HepG2 (cell line): ENCODE results near the gene AXIN2. TPM values are rescaled to one million over a fixed set of nuclear protein-coding genes. Genes with fewer than 3 reads are reported as not detected.

Experiments used
- AKAP8 ChIP-seq: sonication (generic); formaldehyde crosslinking; IDR thresholded peaks from 2 replicates; pipeline ENCODE4 v1.5.1; 2020; ENCODE audit warnings: mild to moderate bottlenecking, missing genetic modification reagents
- GTF2F1 ChIP-seq: fragments of 150-350 bp; IDR thresholded peaks from 2 replicates; pipeline ENCODE4 v1.6.1; 2014; ENCODE audit warnings: low read length
- KLF12 ChIP-seq: sonication (generic); formaldehyde crosslinking; IDR thresholded peaks from 2 replicates; pipeline ENCODE4 v1.4.0; 2020; ENCODE audit warnings: missing genetic modification reagents, borderline replicate concordance
- MBNL3 ChIP-seq: fragments of 250-450 bp; sonication (Bioruptor Pico); conservative IDR thresholded peaks from 2 replicates; pipeline ENCODE4 v1.8.0; 2022; ENCODE audit warnings: mild to moderate bottlenecking, inconsistent platforms
- PPARG ChIP-seq: conservative IDR thresholded peaks from 2 replicates; pipeline ENCODE4 v1.6.1; 2016; ENCODE audit warnings: missing biosample characterization, missing genetic modification reagents
- RBFOX2 ChIP-seq: fragments of 200-400 bp; formaldehyde crosslinking; IDR thresholded peaks from 2 replicates; pipeline ENCODE4 v1.6.1; 2017; ENCODE audit warnings: low read depth, mild to moderate bottlenecking, low read length
- SMAD3 ChIP-seq: sonication (generic); formaldehyde crosslinking; IDR thresholded peaks from 2 replicates; pipeline ENCODE4 v1.4.0; 2020; ENCODE audit warnings: missing genetic modification reagents
- SRSF1 ChIP-seq: fragments of 200-400 bp; formaldehyde crosslinking; optimal IDR thresholded peaks from 2 replicates; pipeline ENCODE3; 2017; ENCODE audit warnings: mild to moderate bottlenecking, low read depth, low read length, moderate library complexity
- ZHX1 ChIP-seq: sonication (generic); formaldehyde crosslinking; IDR thresholded peaks from 2 replicates; pipeline ENCODE4 v1.8.1; 2022; ENCODE audit warnings: low read depth, mild to moderate bottlenecking, missing genetic modification reagents
- ZMAT3 ChIP-seq: sonication (generic); formaldehyde crosslinking; conservative IDR thresholded peaks from 2 replicates; pipeline ENCODE4 v1.7.0; 2021; ENCODE audit warnings: missing genetic modification reagents
- ZNF207 ChIP-seq: fragments of 450-650 bp; IDR thresholded peaks from 2 replicates; pipeline ENCODE4 v1.6.1; 2016; ENCODE audit warnings: antibody characterized with exemption, borderline replicate concordance
- ZNF264 ChIP-seq: sonication (generic); formaldehyde crosslinking; IDR thresholded peaks from 2 replicates; pipeline ENCODE4 v1.4.0; 2020; ENCODE audit warnings: missing genetic modification reagents
- ZNF30 ChIP-seq: sonication (generic); formaldehyde crosslinking; IDR thresholded peaks from 2 replicates; pipeline ENCODE4 v1.5.0; 2020; ENCODE audit warnings: mild to moderate bottlenecking, missing genetic modification reagents
- ZNF468 ChIP-seq: sonication (generic); formaldehyde crosslinking; IDR thresholded peaks from 2 replicates; pipeline ENCODE4 v1.8.0; 2022; ENCODE audit warnings: mild to moderate bottlenecking, moderate library complexity, missing genetic modification reagents
- ZNF652 ChIP-seq: IDR thresholded peaks from 2 replicates; pipeline ENCODE4 v1.6.1; 2016; ENCODE audit warnings: low read depth, borderline replicate concordance
- ZSCAN5A ChIP-seq: sonication (generic); formaldehyde crosslinking; IDR thresholded peaks from 2 replicates; pipeline ENCODE4 v1.8.0; 2022; ENCODE audit warnings: mild to moderate bottlenecking, missing genetic modification reagents, borderline replicate concordance
- polyA plus RNA-seq, 8 experiments: library from polyadenylated mRNA; depleted of rRNA in 3 of 8; stranded (reverse) in 7 of 8; unstranded in 1 of 8; fragments of >200 nt; fragmentation: Illumina TruSeq in 4 of 8; extraction: Trizol in 4 of 8; gene quantifications; 2 replicates each; pipeline versions ENCODE4 v1.2.1 to v1.2.3, GENCODE V29; 2011 to 2016; ENCODE audit warnings: low read depth in 4 of 8, missing spikeins in 1 of 8, mixed read lengths in 1 of 8; ENCODE audit not compliant: insufficient read depth in 1 of 8
- total RNA-seq, 5 experiments: library from RNA; depleted of rRNA; stranded (reverse); fragments of >200 nt; fragmentation: Illumina TruSeq; extraction: Trizol; gene quantifications; 2 replicates each; pipeline ENCODE4 v1.2.3, GENCODE V29; 2016; ENCODE audit warnings: low read depth in 1 of 5
- TF ChIP-seq, protein P1 (sequence below): sonication (generic); formaldehyde crosslinking; IDR thresholded peaks from 2 replicates; pipeline ENCODE4 v1.4.0; 2020; ENCODE audit warnings: missing genetic modification reagents
- TF ChIP-seq, protein P2 (sequence below): sonication (generic); formaldehyde crosslinking; IDR thresholded peaks from 2 replicates; pipeline ENCODE4 v1.8.0; 2022; ENCODE audit warnings: missing genetic modification reagents, low read depth, mild to moderate bottlenecking, borderline replicate concordance
- TF ChIP-seq, protein P3 (sequence below): sonication (generic); formaldehyde crosslinking; IDR thresholded peaks from 2 replicates; pipeline ENCODE4 v1.5.0; 2020; ENCODE audit warnings: mild to moderate bottlenecking, missing genetic modification reagents
- TF ChIP-seq, protein P4 (sequence below): sonication (generic); formaldehyde crosslinking; IDR thresholded peaks from 2 replicates; pipeline ENCODE4 v1.4.0; 2020; ENCODE audit warnings: missing genetic modification reagents

Gene AXIN2
- total and polyA plus RNA-seq, 2 of the 13 experiments (the other 11 are each of a cell fraction or from before 2014, with no cell fraction given) = 58.6 to 63.4 TPM

- TF ChIP-seq, protein P1, sequence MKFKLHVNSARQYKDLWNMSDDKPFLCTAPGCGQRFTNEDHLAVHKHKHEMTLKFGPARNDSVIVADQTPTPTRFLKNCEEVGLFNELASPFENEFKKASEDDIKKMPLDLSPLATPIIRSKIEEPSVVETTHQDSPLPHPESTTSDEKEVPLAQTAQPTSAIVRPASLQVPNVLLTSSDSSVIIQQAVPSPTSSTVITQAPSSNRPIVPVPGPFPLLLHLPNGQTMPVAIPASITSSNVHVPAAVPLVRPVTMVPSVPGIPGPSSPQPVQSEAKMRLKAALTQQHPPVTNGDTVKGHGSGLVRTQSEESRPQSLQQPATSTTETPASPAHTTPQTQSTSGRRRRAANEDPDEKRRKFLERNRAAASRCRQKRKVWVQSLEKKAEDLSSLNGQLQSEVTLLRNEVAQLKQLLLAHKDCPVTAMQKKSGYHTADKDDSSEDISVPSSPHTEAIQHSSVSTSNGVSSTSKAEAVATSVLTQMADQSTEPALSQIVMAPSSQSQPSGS = no peak
- TF ChIP-seq AKAP8 (CRISPR knock-in tag) = no peak
- no peak for TF ChIP-seq ZNF207
- no peak for TF ChIP-seq MBNL3 (CRISPR knock-in tag)
- TF ChIP-seq PPARG (CRISPR knock-in tag) = peak; percentile 85
- TF ChIP-seq, protein P2, sequence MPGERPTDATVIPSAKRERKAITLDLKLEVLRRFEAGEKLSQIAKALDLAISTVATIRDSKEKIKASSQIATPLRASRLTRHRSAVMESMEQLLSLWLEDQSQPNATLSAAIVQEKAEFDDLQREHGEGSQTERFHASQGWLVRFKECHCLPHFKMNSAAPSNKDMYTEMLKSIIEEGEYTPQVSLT = no peak
- 0 out of 2 replicates have a peak, but pooled peaks have one; percentile 10 for TF ChIP-seq SMAD3
- TF ChIP-seq ZNF468 (CRISPR knock-in tag) = no peak
- no peak for TF ChIP-seq KLF12
- TF ChIP-seq, protein P3, sequence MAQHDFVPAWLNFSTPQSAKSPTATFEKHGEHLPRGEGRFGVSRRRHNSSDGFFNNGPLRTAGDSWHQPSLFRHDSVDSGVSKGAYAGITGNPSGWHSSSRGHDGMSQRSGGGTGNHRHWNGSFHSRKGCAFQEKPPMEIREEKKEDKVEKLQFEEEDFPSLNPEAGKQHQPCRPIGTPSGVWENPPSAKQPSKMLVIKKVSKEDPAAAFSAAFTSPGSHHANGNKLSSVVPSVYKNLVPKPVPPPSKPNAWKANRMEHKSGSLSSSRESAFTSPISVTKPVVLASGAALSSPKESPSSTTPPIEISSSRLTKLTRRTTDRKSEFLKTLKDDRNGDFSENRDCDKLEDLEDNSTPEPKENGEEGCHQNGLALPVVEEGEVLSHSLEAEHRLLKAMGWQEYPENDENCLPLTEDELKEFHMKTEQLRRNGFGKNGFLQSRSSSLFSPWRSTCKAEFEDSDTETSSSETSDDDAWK (CRISPR knock-in tag) = no peak
- TF ChIP-seq ZNF30 (CRISPR knock-in tag) = no peak
- TF ChIP-seq SRSF1 = no peak
- 0 out of 2 replicates have a peak, but pooled peaks have one; percentile 46 for TF ChIP-seq ZNF264
- TF ChIP-seq GTF2F1 = no peak
- TF ChIP-seq, protein P4, sequence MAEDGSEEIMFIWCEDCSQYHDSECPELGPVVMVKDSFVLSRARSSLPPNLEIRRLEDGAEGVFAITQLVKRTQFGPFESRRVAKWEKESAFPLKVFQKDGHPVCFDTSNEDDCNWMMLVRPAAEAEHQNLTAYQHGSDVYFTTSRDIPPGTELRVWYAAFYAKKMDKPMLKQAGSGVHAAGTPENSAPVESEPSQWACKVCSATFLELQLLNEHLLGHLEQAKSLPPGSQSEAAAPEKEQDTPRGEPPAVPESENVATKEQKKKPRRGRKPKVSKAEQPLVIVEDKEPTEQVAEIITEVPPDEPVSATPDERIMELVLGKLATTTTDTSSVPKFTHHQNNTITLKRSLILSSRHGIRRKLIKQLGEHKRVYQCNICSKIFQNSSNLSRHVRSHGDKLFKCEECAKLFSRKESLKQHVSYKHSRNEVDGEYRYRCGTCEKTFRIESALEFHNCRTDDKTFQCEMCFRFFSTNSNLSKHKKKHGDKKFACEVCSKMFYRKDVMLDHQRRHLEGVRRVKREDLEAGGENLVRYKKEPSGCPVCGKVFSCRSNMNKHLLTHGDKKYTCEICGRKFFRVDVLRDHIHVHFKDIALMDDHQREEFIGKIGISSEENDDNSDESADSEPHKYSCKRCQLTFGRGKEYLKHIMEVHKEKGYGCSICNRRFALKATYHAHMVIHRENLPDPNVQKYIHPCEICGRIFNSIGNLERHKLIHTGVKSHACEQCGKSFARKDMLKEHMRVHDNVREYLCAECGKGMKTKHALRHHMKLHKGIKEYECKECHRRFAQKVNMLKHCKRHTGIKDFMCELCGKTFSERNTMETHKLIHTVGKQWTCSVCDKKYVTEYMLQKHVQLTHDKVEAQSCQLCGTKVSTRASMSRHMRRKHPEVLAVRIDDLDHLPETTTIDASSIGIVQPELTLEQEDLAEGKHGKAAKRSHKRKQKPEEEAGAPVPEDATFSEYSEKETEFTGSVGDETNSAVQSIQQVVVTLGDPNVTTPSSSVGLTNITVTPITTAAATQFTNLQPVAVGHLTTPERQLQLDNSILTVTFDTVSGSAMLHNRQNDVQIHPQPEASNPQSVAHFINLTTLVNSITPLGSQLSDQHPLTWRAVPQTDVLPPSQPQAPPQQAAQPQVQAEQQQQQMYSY (CRISPR knock-in tag) = no peak
- no peak for TF ChIP-seq ZSCAN5A (CRISPR knock-in tag)
- TF ChIP-seq ZMAT3 (CRISPR knock-in tag) = no peak
- no peak; the same call in 1 of the 2 replicates for TF ChIP-seq RBFOX2
- no peak for TF ChIP-seq ZHX1 (CRISPR knock-in tag)
- no peak for TF ChIP-seq ZNF652 (CRISPR knock-in tag)
Measured at GRCh38 chr17:65547253-65547670, 14.2 kb downstream of the AXIN2 start (continued).
